ENCODE measurements around the gene KCNH4.

The KCNH4 gene

GRCh38 chr17:42135664-42136653 is 45.0 kb downstream of the KCNH4 start:
- DNase-seq, result peak; percentile 83 to 90 (median 90)

GRCh38 chr17:42135151-42135550 is 45.8 kb downstream of the KCNH4 start:
- no peak for DNase-seq

- no peak for DNase-seq
Measured at GRCh38 chr17:42133461-42134041, 47.4 kb downstream of the KCNH4 start.

GRCh38 chr17:42132941-42133340 is 48.0 kb downstream of the KCNH4 start:
- peak; percentile 90 to 95 (median 93) for DNase-seq

GRCh38 chr17:42131981-42132432 is 48.9 kb downstream of the KCNH4 start:
- peak; percentile 56 to 79 (median 71) for DNase-seq

GRCh38 chr17:42131232-42131631 is 49.7 kb downstream of the KCNH4 start:
- no peak for DNase-seq

- no peak for DNase-seq
Measured at GRCh38 chr17:42130310-42130936, 50.5 kb downstream of the KCNH4 start.

- peak; percentile 83 to 87 (median 84) for DNase-seq
Measured at GRCh38 chr17:42129109-42129837, 51.7 kb downstream of the KCNH4 start.

- no peak for DNase-seq
Measured at GRCh38 chr17:42127414-42127813, 53.5 kb downstream of the KCNH4 start.

- DNase-seq, result no peak
Measured at GRCh38 chr17:42126836-42127235, 54.1 kb downstream of the KCNH4 start.

GRCh38 chr17:42125565-42125964 is 55.4 kb downstream of the KCNH4 start:
- DNase-seq, result no peak

GRCh38 chr17:42124256-42124655 is 56.7 kb downstream of the KCNH4 start:
- no peak for DNase-seq

GRCh38 chr17:42122371-42123303 is 58.3 kb downstream of the KCNH4 start, which contains the start of gene HSPB9:
Gene HSPB9 (plus strand): TSS chr17:42122804. CDS start chr17:42122851, 47 bp downstream.
- no peak for DNase-seq

- peak; percentile 85 to 93 (median 90) for DNase-seq
Measured at GRCh38 chr17:42120770-42121769, 59.9 kb downstream of the KCNH4 start, which contains the start of gene KAT2A. Gene KAT2A (minus strand): TSS chr17:42121367. CDS start chr17:42121304, 63 bp downstream.

- DNase-seq, result no peak
Measured at GRCh38 chr17:42120161-42120769, 60.7 kb downstream of the KCNH4 start.

- DNase-seq, result no peak
Measured at GRCh38 chr17:42119301-42119700, 61.6 kb downstream of the KCNH4 start.

GRCh38 chr17:42118545-42118944 is 62.4 kb downstream of the KCNH4 start:
- DNase-seq, result peak; percentile 46 to 63 (median 49)

- DNase-seq, result no peak
Measured at GRCh38 chr17:42118126-42118510, 62.8 kb downstream of the KCNH4 start.

GRCh38 chr17:42117397-42118125 is 63.4 kb downstream of the KCNH4 start:
- DNase-seq, result no peak
